ENCODE data around the gene GALNT1. TPM values are rescaled to one million over a fixed set of nuclear protein-coding genes. Genes with fewer than 3 reads are reported as not detected.
A peak's percentile ranks its signal among the peaks of the same experiment; 100 is the strongest.

The GALNT1 gene
- total RNA-seq, 6 donors from 2014 or later, result 15.0 to 70.9 (median 38.3) TPM

GRCh38 chr18:35581898-35582641 lies 530 bp downstream of the GALNT1 start:
- TF ChIP-seq POLR2A (IDR thresholded peaks at IDR 0.05), result peak in 1 of 4 donors; percentile 20
- TF ChIP-seq POLR2AphosphoS5 (IDR thresholded peaks at IDR 0.05), result peak in 1 of 2 donors; percentile 11
- no peak for TF ChIP-seq EP300 (IDR thresholded peaks at IDR 0.05)
- H3K9me3 ChIP-seq, result no peaks in the 10 kb centered on the region
- H3K27me3 ChIP-seq, result no peaks in the 10 kb centered on the region
- 1 to 3% methylated on average over 8 to 42 of the region's 51 CpGs for WGBS, 2 donors
- H3K36me3 ChIP-seq, result no peaks in the 10 kb centered on the region
- ATAC-seq (ENCODE audit: low FRiP score in 2 of 2), result peak in 1 of 2 donors; percentile 41
- peak; percentile 23 to 90 for DNase-seq
- peak overlapping the region; percentile 69 to 88 (median 78) for H3K27ac ChIP-seq
- H3K4me1 ChIP-seq, result peaks cover 12 to 22% (median 17%) of the 10 kb centered on the region in 4 donors
- peak overlapping the region; percentile 68 to 80 (median 76) for H3K4me3 ChIP-seq

DNA sequence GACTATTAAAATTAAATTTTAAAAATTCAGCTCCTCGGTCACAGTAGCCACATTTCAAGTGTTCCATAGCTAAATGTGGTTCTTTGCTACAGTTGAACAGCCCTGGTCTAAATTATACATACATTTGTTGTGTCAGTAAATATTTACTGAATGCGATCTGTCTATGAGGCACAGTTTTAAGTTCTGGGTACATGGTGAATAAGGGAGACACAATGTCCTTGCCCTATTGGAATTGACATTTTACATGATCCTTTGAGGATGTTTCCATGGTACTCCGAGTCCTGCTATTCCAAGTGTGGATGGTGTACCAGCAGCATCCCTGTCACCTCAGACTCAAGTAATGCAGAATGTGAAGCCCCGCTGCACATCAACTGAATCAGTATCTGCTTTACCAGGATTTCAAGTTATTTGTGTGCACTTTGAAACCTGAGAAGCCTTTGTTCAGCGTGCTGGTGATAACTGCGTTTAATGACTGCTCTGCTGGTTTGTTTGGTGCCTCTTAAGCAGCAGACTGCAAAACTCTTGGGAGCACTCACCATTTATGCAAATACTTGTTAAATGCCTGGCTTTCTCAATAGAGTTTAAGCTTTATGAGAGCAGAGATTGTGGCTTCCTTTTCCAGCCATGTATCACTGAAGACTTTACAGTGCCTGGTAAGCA lies 1.5 kb downstream of the GALNT1 start:
- Histone ChIP-seq H3K4me3 (peak overlapping the region in 2 of 4 donors; percentile 77 to 80), H3K27ac (no peak overlapping the region), H3K27me3 (no peaks in the 10 kb centered on the region), H3K36me3 (no peaks in the 10 kb centered on the region), H3K4me1 (peaks cover 12 to 22% (median 17%) of the 10 kb centered on the region in 4 donors), H3K9me3 (no peaks in the 10 kb centered on the region)
- DNase-seq (no peak), ATAC-seq (ENCODE audit: low FRiP score in 2 of 2) (no peak)
- 69 to 76% methylated on average over 6 of the region's 6 CpGs for WGBS, 2 donors
- TF ChIP-seq POLR2A (IDR thresholded peaks at IDR 0.05) (no peak), EP300 (IDR thresholded peaks at IDR 0.05) (no peak), POLR2AphosphoS5 (IDR thresholded peaks at IDR 0.05) (no peak)
- TF ChIP-seq, protein P1, sequence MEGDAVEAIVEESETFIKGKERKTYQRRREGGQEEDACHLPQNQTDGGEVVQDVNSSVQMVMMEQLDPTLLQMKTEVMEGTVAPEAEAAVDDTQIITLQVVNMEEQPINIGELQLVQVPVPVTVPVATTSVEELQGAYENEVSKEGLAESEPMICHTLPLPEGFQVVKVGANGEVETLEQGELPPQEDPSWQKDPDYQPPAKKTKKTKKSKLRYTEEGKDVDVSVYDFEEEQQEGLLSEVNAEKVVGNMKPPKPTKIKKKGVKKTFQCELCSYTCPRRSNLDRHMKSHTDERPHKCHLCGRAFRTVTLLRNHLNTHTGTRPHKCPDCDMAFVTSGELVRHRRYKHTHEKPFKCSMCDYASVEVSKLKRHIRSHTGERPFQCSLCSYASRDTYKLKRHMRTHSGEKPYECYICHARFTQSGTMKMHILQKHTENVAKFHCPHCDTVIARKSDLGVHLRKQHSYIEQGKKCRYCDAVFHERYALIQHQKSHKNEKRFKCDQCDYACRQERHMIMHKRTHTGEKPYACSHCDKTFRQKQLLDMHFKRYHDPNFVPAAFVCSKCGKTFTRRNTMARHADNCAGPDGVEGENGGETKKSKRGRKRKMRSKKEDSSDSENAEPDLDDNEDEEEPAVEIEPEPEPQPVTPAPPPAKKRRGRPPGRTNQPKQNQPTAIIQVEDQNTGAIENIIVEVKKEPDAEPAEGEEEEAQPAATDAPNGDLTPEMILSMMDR (IDR thresholded peaks at IDR 0.05), result no peak

GRCh38 chr18:35584735-35585134 lies 3.2 kb downstream of the GALNT1 start:
- no peak overlapping the region for H3K4me3 ChIP-seq
- no peaks in the 10 kb centered on the region for H3K27me3 ChIP-seq
- no peak for TF ChIP-seq POLR2AphosphoS5 (IDR thresholded peaks at IDR 0.05)
- no peak for TF ChIP-seq POLR2A (IDR thresholded peaks at IDR 0.05)
- no peak for DNase-seq
- no peaks in the 10 kb centered on the region for H3K9me3 ChIP-seq
- no peak overlapping the region for H3K27ac ChIP-seq
- no peaks in the 10 kb centered on the region for H3K36me3 ChIP-seq
- 82 to 96% methylated on average over 5 of the region's 5 CpGs for WGBS, 2 donors
- H3K4me1 ChIP-seq, result peaks cover 12 to 22% (median 17%) of the 10 kb centered on the region in 4 donors
- no peak for ATAC-seq (ENCODE audit: low FRiP score in 2 of 2)

DNA sequence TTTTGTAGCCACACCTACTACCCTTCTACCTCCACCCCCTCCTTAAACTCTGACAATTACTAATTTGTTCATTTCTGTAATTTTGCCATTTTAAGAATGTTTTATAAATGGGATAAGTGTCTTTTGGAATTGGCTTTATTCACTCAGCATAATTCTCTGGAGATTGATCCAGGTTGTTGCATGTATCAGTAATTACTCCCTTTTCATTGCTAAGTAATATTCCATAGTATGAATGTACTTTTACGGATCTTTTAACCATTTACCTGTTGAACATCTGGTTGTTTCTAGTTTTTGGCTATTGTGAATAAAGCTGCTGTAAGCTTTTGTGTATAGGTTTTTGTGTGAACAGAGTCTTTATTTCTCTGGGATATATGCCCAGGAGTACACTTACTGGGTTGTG lies 4.1 kb downstream of the GALNT1 start:
- no peak for ATAC-seq (ENCODE audit: low FRiP score in 2 of 2)
- H3K27me3 ChIP-seq, result no peaks in the 10 kb centered on the region
- TF ChIP-seq, protein P1 (IDR thresholded peaks at IDR 0.05), result no peak
- TF ChIP-seq POLR2AphosphoS5 (IDR thresholded peaks at IDR 0.05) (no peak), EP300 (IDR thresholded peaks at IDR 0.05) (no peak), POLR2A (IDR thresholded peaks at IDR 0.05) (no peak)
- peaks cover 12 to 18% (median 16%) of the 10 kb centered on the region in 4 donors for H3K4me1 ChIP-seq
- 96 to 100% methylated on average over 1 of the region's 1 CpG for WGBS, 2 donors
- H3K36me3 ChIP-seq, result no peaks in the 10 kb centered on the region
- no peak overlapping the region for H3K27ac ChIP-seq
- DNase-seq, result no peak
- no peak overlapping the region for H3K4me3 ChIP-seq
- H3K9me3 ChIP-seq, result no peaks in the 10 kb centered on the region

- H3K36me3 ChIP-seq, result no peaks in the 10 kb centered on the region
- TF ChIP-seq, protein P1 (IDR thresholded peaks at IDR 0.05), result no peak
- TF ChIP-seq POLR2AphosphoS5 (IDR thresholded peaks at IDR 0.05) (no peak), EP300 (IDR thresholded peaks at IDR 0.05) (no peak), POLR2A (IDR thresholded peaks at IDR 0.05) (no peak)
- H3K4me3 ChIP-seq, result no peak overlapping the region
- no peak overlapping the region for H3K27ac ChIP-seq
- peaks cover 12 to 23% (median 17%) of the 10 kb centered on the region in 4 donors for H3K4me1 ChIP-seq
- no peaks in the 10 kb centered on the region for H3K9me3 ChIP-seq
- ATAC-seq (ENCODE audit: low FRiP score in 2 of 2) (no peak), DNase-seq (no peak)
- no peaks in the 10 kb centered on the region for H3K27me3 ChIP-seq
- 94 to 96% methylated on average over 4 of the region's 4 CpGs for WGBS, 2 donors
These were observed 6.6 kb downstream of the GALNT1 start for GRCh38 chr18:35588122-35588521.

Data from upper lobe of left lung (tissue), 6 donors.